Measurements from ENCODE around the gene DYNC2I2.

Gene DYNC2I2

GRCh38 chr9:128635266-128636023 lies 21.2 kb downstream of the DYNC2I2 start:
- DNase-seq: no peak

GRCh38 chr9:128634651-128635262 lies 21.9 kb downstream of the DYNC2I2 start:
- DNase-seq: no peak

GRCh38 chr9:128634111-128634510 lies 22.5 kb downstream of the DYNC2I2 start:
- no peak for DNase-seq

- DNase-seq: no peak
Measured at GRCh38 chr9:128633601-128634000, 23.0 kb downstream of the DYNC2I2 start.

- DNase-seq: no peak
Measured at GRCh38 chr9:128633057-128633456, 23.6 kb downstream of the DYNC2I2 start.

- no peak for DNase-seq
Measured at GRCh38 chr9:128632486-128632885, 24.2 kb downstream of the DYNC2I2 start.

GRCh38 chr9:128632066-128632465 lies 24.6 kb downstream of the DYNC2I2 start:
- no peak for DNase-seq

GRCh38 chr9:128631636-128632035 lies 25.0 kb downstream of the DYNC2I2 start:
- peak; percentile 12 for DNase-seq

- no peak for DNase-seq
Measured at GRCh38 chr9:128629852-128630545, 26.6 kb downstream of the DYNC2I2 start.

GRCh38 chr9:128629136-128629535 lies 27.5 kb downstream of the DYNC2I2 start:
- DNase-seq: peak; percentile 10

- DNase-seq: peak; percentile 12
Measured at GRCh38 chr9:128628471-128629048, 28.1 kb downstream of the DYNC2I2 start.

- peak; percentile 4 for DNase-seq
Measured at GRCh38 chr9:128627906-128628305, 28.7 kb downstream of the DYNC2I2 start.

GRCh38 chr9:128627127-128627715 lies 29.4 kb downstream of the DYNC2I2 start:
- peak; percentile 10 for DNase-seq

GRCh38 chr9:128626181-128626580 lies 30.5 kb downstream of the DYNC2I2 start:
- DNase-seq: peak; percentile 6

- DNase-seq: peak; percentile 10
Measured at GRCh38 chr9:128625391-128626146, 31.1 kb downstream of the DYNC2I2 start.

- DNase-seq: no peak
Measured at GRCh38 chr9:128624566-128624965, 32.1 kb downstream of the DYNC2I2 start.

- DNase-seq: no peak
Measured at GRCh38 chr9:128621730-128622455, 34.8 kb downstream of the DYNC2I2 start.

GRCh38 chr9:128619779-128620178 lies 36.9 kb downstream of the DYNC2I2 start:
- DNase-seq: no peak

- DNase-seq: no peak
Measured at GRCh38 chr9:128619127-128619526, 37.5 kb downstream of the DYNC2I2 start.

- no peak for DNase-seq
Measured at GRCh38 chr9:128617943-128618342, 38.7 kb downstream of the DYNC2I2 start.

GRCh38 chr9:128615571-128615970 lies 41.1 kb downstream of the DYNC2I2 start:
- no peak for DNase-seq

- no peak for DNase-seq
Measured at GRCh38 chr9:128614728-128615127, 41.9 kb downstream of the DYNC2I2 start.
